ENCODE measurements around the gene FNTB. TPM values are rescaled to one million over a fixed set of nuclear protein-coding genes. Genes with fewer than 3 reads are reported as not detected.

The FNTB gene
- total and polyA plus RNA-seq, 12 donors = 12.2 to 27.2 (median 22.3) TPM

- Histone ChIP-seq H3K36me3 (replicated peaks in 1 of 2) (no peaks in the 10 kb centered on the region), H3K27ac (peak overlapping the region in 4 of 5 donors; percentile 27 to 69 (median 60)), H3K9me3 (replicated peaks in 1 of 3) (no peaks in the 10 kb centered on the region), H3K4me3 (peak overlapping the region; percentile 4 to 90 (median 74)), H3K4me1 (replicated peaks in 1 of 2) (peaks cover 12 to 32% of the 10 kb centered on the region in 2 donors), H3K27me3 (no peaks in the 10 kb centered on the region)
- intact Hi-C loops (cut with DNase I) = no loop called here
- WGBS, 4 donors = 8 to 18% (median 11%) methylated on average over 12 to 22 of the region's 22 CpGs
- TF ChIP-seq CTCF (IDR thresholded peaks at IDR 0.05) = peak in 1 of 6 experiments; percentile 8
- TF ChIP-seq POLR2A (IDR thresholded peaks at IDR 0.05) = no peak
- DNase-seq = peak in 2 of 7 donors; percentile 23 to 37
Measured at GRCh38 chr14:65103150-65103760, 116.6 kb downstream of the FNTB start.

- no peak for TF ChIP-seq POLR2A (IDR thresholded peaks at IDR 0.05)
- TF ChIP-seq CTCF (IDR thresholded peaks at IDR 0.05) = no peak
- intact Hi-C loops (cut with DNase I) = no loop called here
- 87 to 95% (median 93%) methylated on average over 3 of the region's 3 CpGs for WGBS, 4 donors
- DNase-seq = no peak
- Histone ChIP-seq H3K9me3 (replicated peaks in 1 of 3) (no peaks in the 10 kb centered on the region), H3K4me3 (no peak overlapping the region), H3K4me1 (replicated peaks in 1 of 2) (peaks cover 8 to 16% of the 10 kb centered on the region in 2 donors), H3K27ac (no peak overlapping the region), H3K36me3 (replicated peaks in 1 of 2) (no peaks in the 10 kb centered on the region), H3K27me3 (no peaks in the 10 kb centered on the region)
Measured at GRCh38 chr14:65104791-65105190, 118.1 kb downstream of the FNTB start.

GRCh38 chr14:65106316-65106715 is 119.6 kb downstream of the FNTB start:
- Histone ChIP-seq H3K36me3 (replicated peaks in 1 of 2) (no peaks in the 10 kb centered on the region), H3K9me3 (replicated peaks in 1 of 3) (no peaks in the 10 kb centered on the region), H3K4me1 (replicated peaks in 1 of 2) (peaks cover 0 to 1% of the 10 kb centered on the region in 2 donors), H3K4me3 (no peak overlapping the region), H3K27me3 (no peaks in the 10 kb centered on the region), H3K27ac (no peak overlapping the region)
- TF ChIP-seq POLR2A (IDR thresholded peaks at IDR 0.05) = no peak
- TF ChIP-seq CTCF (IDR thresholded peaks at IDR 0.05) = no peak
- no peak for DNase-seq
- 92 to 97% (median 95%) methylated on average over 4 of the region's 4 CpGs for WGBS, 4 donors
- intact Hi-C loops (cut with DNase I) = no loop called here

GRCh38 chr14:65106736-65107135 is 120.0 kb downstream of the FNTB start:
- intact Hi-C loops (cut with DNase I) = no loop called here
- Histone ChIP-seq H3K4me1 (replicated peaks in 1 of 2) (no peaks in the 10 kb centered on the region), H3K4me3 (no peak overlapping the region), H3K36me3 (replicated peaks in 1 of 2) (no peaks in the 10 kb centered on the region), H3K9me3 (replicated peaks in 1 of 3) (no peaks in the 10 kb centered on the region), H3K27me3 (no peaks in the 10 kb centered on the region), H3K27ac (no peak overlapping the region)
- TF ChIP-seq POLR2A (IDR thresholded peaks at IDR 0.05) = no peak
- TF ChIP-seq CTCF (IDR thresholded peaks at IDR 0.05) = no peak
- WGBS, 4 donors = 60 to 68% (median 64%) methylated on average over 1 of the region's 1 CpG
- DNase-seq = no peak
